Left colon (tissue), 2 donors: ENCODE measurements around the gene NFIX. TPM values are rescaled to one million over a fixed set of nuclear protein-coding genes. Genes with fewer than 3 reads are reported as not detected.
A peak's percentile ranks its signal among the peaks of the same experiment; 100 is the strongest.

Source experiments
- ATAC-seq: fragments of 200-7000 bp; cut with Tn5 transposase; one replicate; pipeline ENCODE4 v1.9.1; 2020; ENCODE audit warnings: mild to moderate bottlenecking, moderate library complexity
- DNase-seq, 2 donors: peaks; one replicate each; pipeline ENCODE4 v3.0.0-alpha.2; 2020
- intact Hi-C, 2 donors: fragments of 100-400 bp; cut with DNase I in 1 of 2; cut with micrococcal nuclease in 1 of 2; formaldehyde crosslinking; loops; one replicate each; pipeline versions ENCODE4 v1.11.2 to v1.14.0; 2022; cut with DNase I, micrococcal nuclease
- total RNA-seq, 2 donors: library from RNA; stranded (reverse); fragmentation: NEBNext Ultra II Directional; extraction: Animal tissue kit (Norgen Biotek cat#: 25700); gene quantifications; one replicate each; pipeline ENCODE4 v1.2.1, GENCODE V29; 2021
- donor health status: DM: no; HTN: no; CAD: no.
- donor health status: DM: yes; HTN: yes; CAD: no.

NFIX gene
- total RNA-seq, 2 donors from 2014 or later = 49.8 to 61.7 TPM

- DNase-seq = peak; percentile 47 to 67
- intact Hi-C loops = no loop called here
- ATAC-seq = peak; percentile 75
These were observed 31.4 kb downstream of the NFIX start for GRCh38 chr19:13026462-13027370.

- intact Hi-C loops = no loop called here
- DNase-seq (no peak), ATAC-seq (no peak)
These were observed 32.3 kb downstream of the NFIX start for GRCh38 chr19:13027557-13027956.

GRCh38 chr19:13028027-13028426, 32.8 kb downstream of the NFIX start:
- DNase-seq = peak in 1 of 2 donors; percentile 7
- intact Hi-C loops = no loop called here

GRCh38 chr19:13029301-13029880, 34.1 kb downstream of the NFIX start:
- DNase-seq (no peak), ATAC-seq (no peak)
- intact Hi-C loops = no loop called here

More at GRCh38 chr19:13028027-13028426, 32.8 kb downstream of the NFIX start:
- no peak for ATAC-seq

GRCh38 chr19:13029893-13030292, 34.6 kb downstream of the NFIX start:
- DNase-seq (peak; percentile 34 to 59), ATAC-seq (no peak)
- intact Hi-C loops = loop anchor here in 1 of 2 donors (10.0 kb wide), 1 partner anchor 45 kb away; no protein-coding TSS in a partner anchor

- DNase-seq = peak in 1 of 2 donors; percentile 26
- no peak for ATAC-seq
- intact Hi-C loops = loop anchor here in 1 of 2 donors (10.0 kb wide), 1 partner anchor 47 kb away; no protein-coding TSS in a partner anchor
These were observed 36.8 kb downstream of the NFIX start for GRCh38 chr19:13031917-13032623.

- intact Hi-C loops = loop anchor here in 1 of 2 donors (10.0 kb wide), 1 partner anchor 48 kb away; no protein-coding TSS in a partner anchor
- DNase-seq (peak in 1 of 2 donors; percentile 9), ATAC-seq (no peak)
These were observed 37.6 kb downstream of the NFIX start for GRCh38 chr19:13032837-13033236.

GRCh38 chr19:13033244-13033643, 38.0 kb downstream of the NFIX start:
- intact Hi-C loops = loop anchor here in 1 of 2 donors (10.0 kb wide), 1 partner anchor 48 kb away; no protein-coding TSS in a partner anchor
- peak in 1 of 2 donors; percentile 4 for DNase-seq
- no peak for ATAC-seq

- intact Hi-C loops = loop anchor here in 1 of 2 donors (10.0 kb wide), 1 partner anchor 49 kb away; no protein-coding TSS in a partner anchor
- peak; percentile 83 for ATAC-seq
- peak; percentile 84 to 91 for DNase-seq
These were observed 38.7 kb downstream of the NFIX start for GRCh38 chr19:13033819-13034611.

GRCh38 chr19:13034636-13035035, 39.4 kb downstream of the NFIX start:
- ATAC-seq (no peak), DNase-seq (peak in 1 of 2 donors; percentile 7)
- intact Hi-C loops = loop anchor here in 1 of 2 donors (10.0 kb wide), 1 partner anchor 50 kb away; no protein-coding TSS in a partner anchor

GRCh38 chr19:13035820-13036365, 40.6 kb downstream of the NFIX start:
- ATAC-seq (no peak), DNase-seq (peak in 1 of 2 donors; percentile 15)
- intact Hi-C loops = loop anchor here in 1 of 2 donors (10.0 kb wide), 1 partner anchor 51 kb away; no protein-coding TSS in a partner anchor

- peak; percentile 72 for ATAC-seq
- intact Hi-C loops = loop anchor here in 1 of 2 donors (10.0 kb wide), 1 partner anchor 52 kb away; no protein-coding TSS in a partner anchor
- DNase-seq = peak; percentile 72 to 83
These were observed 41.2 kb downstream of the NFIX start for GRCh38 chr19:13036366-13036976.

- intact Hi-C loops = loop anchor here in 1 of 2 donors (10.0 kb wide), 1 partner anchor 52 kb away; no protein-coding TSS in a partner anchor
- ATAC-seq (no peak), DNase-seq (peak in 1 of 2 donors; percentile 5)
These were observed 41.9 kb downstream of the NFIX start for GRCh38 chr19:13037161-13037560.

GRCh38 chr19:13037731-13038130, 42.5 kb downstream of the NFIX start:
- intact Hi-C loops = loop anchor here in 1 of 2 donors (10.0 kb wide), 1 partner anchor 53 kb away; no protein-coding TSS in a partner anchor
- DNase-seq (no peak), ATAC-seq (no peak)

GRCh38 chr19:13038306-13039210, 43.3 kb downstream of the NFIX start:
- DNase-seq = no peak
- intact Hi-C loops = loop anchor here in 1 of 2 donors (10.0 kb wide), 1 partner anchor 54 kb away; no protein-coding TSS in a partner anchor
- no peak for ATAC-seq
